Suppressor macrophage treated with lipopolysaccharide for 1 hour (primary cell): ENCODE data around the gene PAX6.

Source experiments
- DNase-seq, 3 donors: peaks; one replicate each; pipeline ENCODE4 v3.0.0-alpha.2; 2020 to 2022

The PAX6 gene

DNA sequence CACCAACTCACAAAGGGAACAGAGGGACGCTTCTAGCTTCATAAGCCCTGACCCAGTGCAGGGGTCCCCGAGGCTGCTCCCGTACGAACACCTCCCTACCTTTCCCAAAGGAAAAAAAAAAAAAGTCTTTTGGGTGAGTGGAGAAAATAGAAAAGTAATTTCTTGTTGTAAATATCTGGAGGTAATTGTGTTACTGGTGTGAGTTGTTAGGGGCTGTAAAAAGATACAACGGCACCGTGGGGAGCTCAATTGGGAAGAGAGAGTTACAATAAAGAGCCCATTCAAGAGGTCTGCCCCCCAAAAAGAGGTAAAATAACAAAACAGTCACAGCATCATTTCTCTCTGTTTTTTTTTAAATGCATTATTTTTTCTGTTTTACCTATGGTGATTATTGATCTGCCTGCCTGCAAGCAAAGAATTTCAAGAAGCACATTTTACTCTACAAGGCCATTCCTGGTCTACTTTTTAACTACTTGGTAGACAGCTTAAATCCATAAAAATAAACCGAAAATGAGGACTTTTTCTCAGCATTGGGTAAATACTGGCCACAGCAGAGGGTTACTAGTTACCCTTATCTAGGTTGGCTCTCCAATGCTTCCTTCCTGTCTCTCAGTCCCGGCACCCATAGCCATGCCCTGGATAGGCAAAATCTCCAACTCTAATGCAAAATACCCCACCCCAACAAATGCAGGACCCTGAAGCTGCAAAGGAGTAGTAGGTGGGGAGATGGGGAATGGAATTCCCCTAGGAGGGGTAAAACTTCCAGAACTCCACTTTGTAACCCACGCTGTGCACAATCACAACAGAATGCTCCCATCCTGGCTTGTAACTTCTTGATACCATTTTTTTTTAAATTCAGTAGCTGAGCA is 3.1 kb downstream of the PAX6 start:
- DNase-seq = no peak

DNA sequence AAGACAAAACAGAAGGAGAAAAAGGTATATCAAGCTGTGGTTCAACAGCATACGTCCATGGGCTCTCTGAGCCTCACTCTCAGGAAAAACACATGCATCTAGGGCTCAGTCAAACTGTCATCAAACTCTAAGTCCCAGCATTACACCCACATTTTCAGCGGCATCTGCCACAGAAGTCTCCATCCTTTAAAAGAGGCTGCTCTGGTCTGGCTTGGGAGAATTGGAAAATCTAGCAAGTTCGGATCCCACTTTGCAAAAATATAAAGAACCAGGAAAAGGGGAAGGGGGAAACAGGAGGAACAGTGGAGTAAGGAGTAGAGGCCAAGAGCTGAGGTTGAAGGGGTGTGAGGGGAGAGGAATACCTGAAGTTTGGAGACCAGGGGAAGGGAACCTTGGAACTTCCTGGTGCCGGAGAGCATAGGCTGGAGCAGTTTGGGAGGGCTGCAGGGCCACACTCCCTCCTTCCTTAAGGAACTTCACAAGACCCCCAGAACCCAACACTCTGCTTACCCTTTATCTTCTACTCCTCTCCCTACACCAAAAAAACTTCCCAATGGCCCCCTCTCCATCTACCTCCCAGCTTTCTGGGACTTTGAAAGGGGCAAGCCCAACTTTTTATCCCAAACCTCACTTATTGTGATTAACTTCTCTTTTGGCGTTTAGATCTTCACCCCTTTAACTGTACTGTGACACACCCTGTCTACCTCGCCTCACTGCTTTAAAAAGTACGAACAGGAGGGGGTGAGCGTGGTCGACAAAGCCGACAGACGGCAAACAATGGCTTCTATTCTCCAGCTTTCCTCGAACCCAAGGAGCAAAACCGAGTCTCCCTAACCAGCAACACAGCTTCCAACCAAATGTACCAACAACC is 4.0 kb downstream of the PAX6 start:
- no peak for DNase-seq

DNA sequence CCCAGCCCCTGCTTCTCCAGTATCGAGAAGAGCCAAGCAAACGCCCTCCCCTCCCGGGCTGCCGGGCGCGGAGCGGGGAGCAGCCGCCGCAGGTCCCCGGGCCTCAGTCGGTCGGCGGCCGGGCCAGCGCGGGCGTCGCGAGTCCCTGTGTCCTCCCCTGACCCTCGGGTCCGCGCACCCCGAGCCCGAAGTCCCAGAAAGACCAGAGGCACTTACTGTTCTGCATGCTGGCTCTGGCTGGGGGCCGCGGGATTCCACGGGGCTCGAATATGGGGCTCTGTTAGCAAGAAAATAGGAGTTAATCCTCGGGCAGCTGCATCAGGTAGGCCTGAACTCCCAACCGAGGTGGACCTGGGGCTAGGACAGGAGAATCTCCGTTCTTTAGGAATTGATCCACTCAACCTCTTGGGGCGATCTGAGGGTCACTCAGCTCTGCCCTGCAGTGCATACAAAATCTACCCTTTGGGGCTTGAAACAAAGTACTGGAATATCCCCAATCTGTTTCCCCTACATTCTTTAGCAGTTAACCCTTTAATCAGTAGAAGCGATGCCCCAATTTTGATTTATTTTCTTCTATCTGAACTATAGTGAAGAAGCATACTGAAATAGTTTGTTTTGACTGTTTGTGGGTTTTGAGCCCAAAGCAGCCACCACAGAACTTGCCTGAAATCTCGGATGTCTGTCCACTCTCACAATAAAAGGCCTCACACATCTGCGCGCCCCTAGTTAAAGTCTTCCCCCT is 4.8 kb downstream of the PAX6 start:
- DNase-seq = no peak

DNA sequence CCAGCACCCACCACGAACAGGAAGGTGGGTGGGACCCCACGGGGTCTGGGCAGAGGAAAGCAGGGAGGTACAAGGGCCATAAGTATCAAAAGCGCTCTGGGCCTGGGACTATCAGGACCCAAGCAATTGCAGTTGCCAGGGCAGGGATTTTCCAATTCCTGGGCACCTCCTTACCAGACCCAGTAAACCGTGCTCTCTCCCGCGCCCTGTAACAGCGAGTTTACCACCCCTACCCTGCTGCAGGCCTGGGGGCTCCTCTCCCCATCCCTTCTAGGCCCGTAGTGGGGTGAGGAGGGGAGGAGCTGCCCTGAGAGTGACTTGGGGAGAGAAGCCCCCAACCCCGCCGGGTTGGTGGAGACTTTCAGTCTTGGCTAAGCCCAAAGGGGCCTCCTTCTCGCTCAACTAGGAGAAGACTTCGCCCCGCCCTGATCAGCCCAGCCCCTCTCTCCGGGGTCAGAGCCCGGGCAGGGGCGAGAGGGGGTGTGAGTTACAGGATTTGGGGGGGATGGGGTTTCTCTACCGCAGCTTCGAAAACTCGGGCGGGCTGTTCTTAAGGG is 5.4 kb downstream of the PAX6 start:
- no peak for DNase-seq

DNA sequence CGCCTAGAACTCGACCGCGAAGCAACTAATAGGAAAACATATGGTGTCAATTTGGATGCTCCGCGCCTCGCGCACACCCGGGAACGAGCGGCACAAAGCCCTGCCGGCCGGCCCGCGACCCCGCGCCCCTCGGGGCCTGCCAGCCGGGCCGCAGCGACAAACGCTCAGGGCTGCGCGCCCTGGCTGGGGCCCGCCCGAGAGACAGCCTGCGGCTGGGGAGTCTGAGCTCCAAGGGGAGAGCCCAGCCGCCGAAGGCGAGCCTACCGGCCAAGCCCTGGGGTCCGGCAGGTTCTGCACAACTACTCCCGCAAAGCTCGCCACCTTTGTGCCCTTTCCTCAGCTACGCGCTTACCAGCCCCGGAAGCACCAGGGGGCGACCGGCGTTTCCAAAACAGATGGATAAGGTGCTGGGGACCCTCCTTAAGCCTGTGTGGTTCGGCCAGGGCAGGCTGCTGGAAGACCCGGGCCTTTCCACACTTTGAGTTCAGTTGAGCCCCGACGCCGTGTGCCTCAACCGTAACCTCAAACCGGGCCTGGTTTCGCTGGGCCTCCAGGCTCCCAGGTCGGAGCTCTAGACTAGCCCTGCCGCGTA is 6.0 kb downstream of the PAX6 start:
- DNase-seq = no peak

DNA sequence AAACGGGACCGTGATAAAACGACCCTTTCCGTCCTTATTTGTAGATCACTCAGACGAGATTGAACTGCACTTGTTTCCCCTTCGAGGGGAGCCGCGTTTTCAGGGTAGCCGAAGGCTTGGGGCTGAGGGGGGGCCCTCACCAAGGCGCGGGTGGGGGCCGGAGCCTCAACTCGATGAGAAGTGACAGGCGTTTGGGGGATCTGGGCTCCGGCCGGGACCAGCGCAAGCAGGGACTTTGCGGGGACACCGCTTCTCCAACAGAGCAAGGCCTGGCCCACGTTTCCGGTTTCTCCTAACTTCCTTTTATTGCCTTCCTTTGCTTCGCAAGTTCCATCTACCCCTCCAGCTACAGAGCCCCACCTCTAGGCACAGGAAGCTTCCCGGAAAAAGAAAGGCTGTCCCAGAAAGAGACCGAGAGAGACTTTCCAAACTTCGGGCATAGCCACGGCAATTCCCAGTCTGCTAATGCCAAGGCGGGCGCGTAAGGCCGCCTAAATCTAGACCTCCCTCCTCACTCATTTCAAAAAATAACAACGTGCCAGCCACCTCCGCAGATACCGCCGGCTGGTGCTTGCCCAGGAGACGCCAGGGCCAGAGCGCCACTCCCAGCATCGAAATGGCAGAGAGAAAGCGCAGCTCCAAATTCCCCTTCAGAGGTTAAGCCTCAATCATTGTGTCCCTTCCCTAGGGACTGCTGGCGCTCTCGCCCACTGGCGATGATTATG is 6.6 kb downstream of the PAX6 start:
- DNase-seq = peak in 1 of 3 donors; percentile 44

DNA sequence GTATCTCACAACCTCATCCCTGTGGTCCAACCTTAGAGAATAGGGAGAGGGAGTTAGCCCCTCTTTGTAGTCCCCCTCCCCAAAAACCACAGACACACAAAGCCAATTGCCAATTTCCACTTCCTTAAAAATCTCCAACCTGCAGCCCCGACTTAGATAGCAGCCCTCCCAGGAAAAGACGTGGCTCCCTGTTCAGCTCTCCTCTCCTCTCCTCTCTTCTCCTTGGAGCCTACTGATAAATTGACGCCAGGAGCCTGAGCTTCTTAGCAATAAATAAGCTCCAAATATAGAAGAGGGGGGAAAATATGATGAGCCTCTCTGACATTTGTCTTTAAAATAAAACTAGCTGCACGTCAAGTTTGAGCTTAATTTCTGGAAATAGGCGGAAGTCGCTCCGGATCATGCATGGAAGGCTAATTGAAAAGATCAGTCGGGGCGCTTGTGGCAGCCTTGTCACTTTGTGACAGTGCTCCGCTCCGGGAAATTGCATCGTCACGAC is 7.3 kb downstream of the PAX6 start:
- DNase-seq = no peak

DNA sequence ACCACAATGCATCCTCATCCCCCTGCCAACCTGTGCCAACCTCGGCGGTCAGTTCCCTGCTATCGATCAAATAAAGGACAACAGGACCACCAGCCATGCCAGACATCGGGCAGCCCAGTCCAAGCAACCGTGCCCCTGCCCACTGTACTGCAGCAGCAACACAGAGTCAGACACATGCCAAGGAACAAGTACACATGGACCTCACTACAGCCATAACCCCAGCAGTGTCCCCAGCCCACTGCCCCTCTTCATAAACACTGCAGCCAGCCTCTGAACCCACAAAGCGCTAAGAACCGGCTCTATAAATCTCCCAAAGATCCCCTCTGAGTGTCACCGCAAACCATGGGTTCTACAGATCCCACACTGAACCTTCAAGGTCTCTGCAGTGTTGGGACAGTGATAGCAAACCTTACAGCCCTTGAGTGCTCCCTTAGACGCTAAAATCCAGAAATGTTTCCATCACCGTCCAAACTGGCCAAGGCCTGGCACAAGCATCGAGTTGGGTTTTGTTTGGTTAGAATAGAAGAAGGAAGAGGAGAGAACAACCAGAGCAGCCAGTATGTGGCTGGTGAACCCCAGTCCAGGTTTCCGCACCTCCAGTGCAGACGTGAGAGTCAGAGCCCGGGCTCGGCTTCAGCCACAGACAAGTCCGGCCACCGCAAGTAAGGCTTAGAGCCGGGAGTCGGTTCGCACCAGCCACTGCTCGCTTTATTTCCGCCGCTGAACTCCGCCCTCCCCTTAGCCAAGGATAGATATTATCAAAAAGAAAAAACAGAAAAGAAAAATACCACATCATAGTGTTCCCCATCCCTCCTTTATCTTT is 7.9 kb downstream of the PAX6 start:
- no peak for DNase-seq

DNA sequence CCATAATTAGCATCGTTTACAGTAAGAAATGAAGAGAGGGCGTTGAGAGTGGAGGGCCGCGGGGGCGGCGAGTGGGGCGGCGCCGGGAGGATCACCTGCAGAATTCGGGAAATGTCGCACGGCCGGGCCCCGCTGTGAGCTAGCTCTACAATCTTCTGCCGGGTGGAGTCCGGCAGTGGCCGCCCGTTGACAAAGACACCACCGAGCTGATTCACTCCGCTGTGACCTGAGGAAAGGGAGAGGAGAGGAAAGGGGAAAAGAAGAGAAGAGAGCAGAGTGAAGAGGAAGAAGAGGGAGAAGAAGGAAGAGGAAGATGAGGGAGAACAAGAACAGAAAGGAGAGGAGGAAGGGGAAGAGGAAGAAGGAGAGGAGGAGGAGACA is 8.5 kb downstream of the PAX6 start:
- DNase-seq = no peak

DNA sequence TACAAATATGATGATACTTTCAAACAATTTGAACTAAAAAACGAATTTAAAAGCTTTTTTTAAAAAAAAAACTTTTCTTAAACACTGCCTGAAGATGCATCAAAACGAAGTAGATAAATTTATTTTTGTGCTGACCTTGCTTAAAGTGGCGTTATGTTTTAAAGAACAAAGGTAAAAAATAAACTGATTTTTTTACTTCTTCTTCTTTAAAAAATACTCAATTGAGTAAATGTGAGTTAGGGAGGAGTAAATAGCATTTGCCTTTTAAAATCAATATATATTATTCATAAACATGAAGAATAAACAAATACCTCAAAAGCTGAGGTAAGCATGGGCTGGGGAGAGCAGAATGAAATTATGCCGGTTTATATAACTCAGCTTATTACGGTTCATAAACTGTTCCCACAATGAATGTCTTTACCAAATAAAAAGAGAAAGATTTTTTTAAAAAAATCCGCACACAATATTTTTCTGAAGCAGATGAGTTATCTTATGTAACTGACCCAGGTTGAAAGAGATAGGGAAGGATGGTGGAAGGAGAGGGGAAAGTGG is 9.0 kb downstream of the PAX6 start:
- DNase-seq = no peak

DNA sequence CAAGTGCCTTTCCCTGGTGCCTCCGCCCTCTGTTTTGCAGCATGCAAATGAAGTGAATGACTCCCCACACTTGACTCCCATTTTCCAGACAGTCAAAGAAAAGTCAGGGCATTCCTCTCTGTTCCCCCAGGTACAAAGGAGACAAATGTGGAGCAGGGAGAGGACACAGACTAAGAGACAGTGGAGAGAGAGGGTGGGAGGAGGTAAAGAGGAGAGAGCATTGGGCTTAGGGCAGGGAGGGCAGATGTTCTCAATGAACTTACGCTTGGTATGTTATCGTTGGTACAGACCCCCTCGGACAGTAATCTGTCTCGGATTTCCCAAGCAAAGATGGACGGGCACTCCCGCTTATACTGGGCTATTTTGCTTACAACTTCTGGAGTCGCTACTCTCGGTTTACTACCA is 9.8 kb downstream of the PAX6 start:
- DNase-seq = no peak

DNA sequence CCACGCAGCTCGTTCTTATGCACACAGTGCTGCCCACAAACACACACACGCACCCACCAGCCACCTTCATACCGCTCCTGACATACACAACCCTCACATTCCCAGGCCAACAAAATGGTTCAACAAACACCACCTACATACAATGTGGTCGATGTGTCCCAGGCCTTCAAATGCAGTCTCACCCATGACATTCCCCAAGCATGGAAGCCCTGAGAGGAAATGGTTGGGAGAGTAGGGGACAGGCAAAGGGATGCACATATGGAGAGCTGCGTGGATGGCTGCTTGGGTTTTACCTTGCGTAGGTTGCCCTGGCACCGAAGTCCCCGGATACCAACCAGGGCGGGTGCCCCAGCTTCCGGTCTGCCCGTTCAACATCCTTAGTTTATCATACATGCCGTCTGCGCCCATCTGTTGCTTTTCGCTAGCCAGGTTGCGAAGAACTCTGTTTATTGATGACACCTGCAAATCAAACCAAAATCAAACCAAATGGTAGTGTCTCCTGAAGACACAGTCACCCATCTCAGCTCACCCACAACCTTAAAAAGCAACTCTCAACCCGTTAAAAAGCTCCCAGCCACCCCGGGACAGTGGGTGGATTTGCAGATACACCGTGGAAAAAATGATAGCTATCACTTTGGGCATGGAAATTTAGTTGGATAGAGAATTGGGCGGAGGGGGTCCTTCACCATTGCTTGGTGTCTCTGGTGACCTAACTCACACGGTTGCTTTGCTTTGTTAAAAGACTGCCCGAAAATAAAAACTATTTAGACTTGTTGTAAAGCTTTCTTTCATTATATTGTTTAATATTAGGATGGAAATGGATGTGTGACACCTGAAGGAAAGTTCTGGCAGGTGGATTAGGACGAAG is 10.5 kb downstream of the PAX6 start:
- no peak for DNase-seq

DNA sequence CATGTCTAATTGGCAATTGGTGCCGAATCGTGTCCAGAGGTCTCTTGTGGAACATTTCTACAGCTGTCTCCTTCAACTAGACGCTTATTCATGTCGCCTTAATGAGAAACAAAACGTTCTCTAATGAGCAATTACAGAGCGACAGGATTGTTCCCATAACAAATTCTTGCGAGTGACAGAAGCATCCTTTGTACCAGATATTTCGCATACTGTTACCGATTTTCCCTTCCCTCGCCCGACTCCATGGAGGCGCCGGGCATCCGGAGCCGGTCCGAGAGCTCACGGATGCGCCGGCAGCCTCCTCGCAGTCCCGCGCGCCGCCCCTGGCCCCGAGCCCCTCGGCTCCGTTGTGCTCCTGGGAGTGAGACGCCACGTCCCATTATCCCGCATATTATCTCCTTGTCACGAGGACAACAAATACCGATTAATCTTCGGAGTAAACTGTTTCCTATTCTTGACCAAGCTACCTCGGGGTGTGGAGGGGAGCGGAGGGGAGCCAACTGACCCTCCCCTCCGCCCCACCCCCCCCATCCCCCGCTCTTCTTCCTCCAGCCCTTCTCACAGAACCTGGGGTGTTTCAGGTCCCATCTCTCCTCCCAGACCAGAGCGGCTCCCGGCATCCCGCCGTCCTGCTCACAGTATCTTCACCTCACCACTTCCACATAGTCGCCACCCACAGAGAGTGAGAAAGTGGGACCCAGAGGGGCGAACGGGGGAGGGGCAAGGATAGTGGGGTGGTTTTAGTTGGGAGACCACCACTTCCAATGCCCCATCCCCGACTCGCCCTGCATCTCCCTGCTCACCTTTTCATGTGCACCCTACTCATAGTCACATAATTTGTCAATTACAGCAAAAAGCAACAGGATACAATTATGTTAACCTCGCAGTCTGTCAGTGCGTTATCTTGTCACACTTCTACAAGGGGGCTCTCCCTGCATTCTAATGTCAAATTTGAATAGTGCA is 11.4 kb downstream of the PAX6 start:
- no peak for DNase-seq

DNA sequence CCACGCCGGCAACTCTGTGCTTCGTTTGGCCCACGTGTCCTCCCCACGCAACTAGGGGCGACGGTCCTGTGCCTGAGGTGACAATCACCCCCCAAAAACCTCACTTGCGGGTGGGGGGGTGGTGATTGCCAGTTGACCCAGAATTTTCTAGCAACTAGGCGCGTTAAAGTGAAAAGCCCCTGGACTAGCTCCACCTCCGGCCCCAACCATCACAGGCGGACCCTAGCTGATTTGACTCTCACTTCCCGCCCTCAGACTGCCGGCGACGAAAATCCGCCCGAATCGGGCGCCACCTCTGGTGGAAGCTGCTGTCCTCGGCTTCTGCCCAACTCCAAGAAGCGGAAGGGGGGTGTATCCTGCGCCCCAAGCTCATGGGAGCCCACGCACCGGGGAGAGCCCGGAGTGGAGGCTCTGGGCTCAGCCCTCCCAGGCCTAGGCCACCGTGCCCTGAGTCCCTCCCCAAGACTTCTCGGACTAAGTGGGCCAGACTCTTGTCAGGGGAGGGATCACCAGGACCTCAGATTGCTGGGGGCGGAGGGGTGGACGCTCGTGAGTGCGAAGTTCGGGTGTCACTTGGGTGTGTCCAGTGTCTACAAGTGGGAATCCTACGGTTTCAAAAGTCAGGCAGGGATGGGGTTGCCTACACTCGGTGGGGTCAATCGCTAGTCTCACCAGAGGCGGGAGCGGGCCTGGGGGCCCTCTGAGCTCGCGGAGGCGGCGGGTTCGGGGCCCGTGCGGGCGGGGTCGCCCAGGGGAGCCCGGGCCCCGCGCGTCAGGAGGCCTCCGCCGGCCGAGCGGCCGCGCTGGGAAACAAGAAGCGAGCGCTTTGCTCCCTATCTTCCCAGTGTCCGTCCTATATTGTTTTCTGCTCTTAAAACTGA is 12.3 kb downstream of the PAX6 start:
- peak in 1 of 3 donors; percentile 23 for DNase-seq

DNA sequence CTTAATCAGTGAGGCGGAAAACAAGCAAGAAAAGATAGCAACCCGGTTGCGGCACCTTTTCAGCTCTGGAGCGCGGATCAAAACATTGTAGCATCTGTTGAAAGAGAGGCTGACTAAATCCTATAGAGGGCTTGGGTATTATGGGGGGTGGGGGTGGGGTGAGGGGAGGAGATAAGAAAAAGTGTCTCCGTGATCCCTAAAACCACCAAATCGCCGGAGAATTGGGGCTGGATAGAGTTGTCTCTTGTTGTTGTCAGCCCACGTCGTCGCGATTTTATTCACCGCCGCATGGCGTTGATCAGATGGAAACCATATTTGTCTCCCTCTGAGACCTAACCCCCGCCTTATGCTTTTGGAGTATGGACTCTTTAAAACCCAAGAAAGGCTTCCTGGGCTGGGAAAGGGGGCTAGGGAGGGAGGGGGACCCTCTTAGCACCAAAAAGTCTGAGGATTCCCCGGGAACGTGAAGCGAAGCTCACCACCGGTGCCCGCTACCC is 13.0 kb downstream of the PAX6 start:
- no peak for DNase-seq

DNA sequence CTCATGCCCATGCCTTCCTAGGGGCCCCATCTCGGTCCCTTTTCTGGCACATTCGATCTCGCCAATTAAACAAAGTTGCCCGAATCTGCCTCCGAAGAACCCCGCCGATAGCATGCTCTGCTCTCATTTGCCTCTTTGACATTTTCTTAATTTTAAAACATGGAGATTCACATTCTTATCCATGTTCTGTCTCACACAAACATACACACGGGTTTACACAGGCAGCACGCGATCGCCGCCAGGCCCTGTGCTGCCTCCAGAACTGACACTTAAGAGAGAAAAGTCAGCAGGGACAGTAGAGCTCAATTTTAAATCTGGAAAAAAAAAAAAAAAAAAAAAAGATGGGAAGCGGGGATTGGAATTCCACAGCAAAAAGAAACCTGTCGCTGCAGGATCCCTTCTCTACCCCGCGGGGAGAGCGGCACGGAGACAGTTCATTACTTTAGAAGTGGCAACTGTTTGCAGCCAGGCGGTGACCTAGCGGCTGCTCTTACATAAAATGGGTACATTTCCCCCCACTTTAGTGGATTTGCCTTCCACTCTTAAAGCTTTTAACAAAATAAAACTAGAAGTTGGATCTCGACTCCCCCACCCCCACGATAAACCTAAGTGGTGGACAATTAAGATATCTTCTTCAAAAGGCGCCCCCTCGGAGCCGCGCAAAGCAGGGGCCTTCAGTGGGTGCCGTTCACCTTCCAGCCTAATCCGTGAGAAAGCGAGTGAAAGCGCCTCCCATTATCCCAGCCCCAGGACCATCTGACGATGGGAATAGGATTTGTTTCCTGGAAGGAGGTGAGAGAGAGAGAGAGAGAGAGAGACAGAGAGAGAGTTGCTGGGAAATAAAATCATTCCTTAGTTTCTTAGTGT is 13.7 kb downstream of the PAX6 start:
- DNase-seq = no peak
